HG03432 (cell line): ENCODE data around the gene SUSD2.
"Not testable (repeated sequence)": the region's sequence is repeated elsewhere in the genome, so short reads cannot be mapped to it uniquely, and the experiment has no call there.

Experiments used
- ATAC-seq: cut with Tn5 transposase; IDR thresholded peaks from one replicate; pipeline ENCODE4 v1.9.1; 2021; ENCODE audit warnings: mild to moderate bottlenecking, moderate library complexity; ENCODE audit not compliant: unreplicated experiment

SUSD2 gene

DNA sequence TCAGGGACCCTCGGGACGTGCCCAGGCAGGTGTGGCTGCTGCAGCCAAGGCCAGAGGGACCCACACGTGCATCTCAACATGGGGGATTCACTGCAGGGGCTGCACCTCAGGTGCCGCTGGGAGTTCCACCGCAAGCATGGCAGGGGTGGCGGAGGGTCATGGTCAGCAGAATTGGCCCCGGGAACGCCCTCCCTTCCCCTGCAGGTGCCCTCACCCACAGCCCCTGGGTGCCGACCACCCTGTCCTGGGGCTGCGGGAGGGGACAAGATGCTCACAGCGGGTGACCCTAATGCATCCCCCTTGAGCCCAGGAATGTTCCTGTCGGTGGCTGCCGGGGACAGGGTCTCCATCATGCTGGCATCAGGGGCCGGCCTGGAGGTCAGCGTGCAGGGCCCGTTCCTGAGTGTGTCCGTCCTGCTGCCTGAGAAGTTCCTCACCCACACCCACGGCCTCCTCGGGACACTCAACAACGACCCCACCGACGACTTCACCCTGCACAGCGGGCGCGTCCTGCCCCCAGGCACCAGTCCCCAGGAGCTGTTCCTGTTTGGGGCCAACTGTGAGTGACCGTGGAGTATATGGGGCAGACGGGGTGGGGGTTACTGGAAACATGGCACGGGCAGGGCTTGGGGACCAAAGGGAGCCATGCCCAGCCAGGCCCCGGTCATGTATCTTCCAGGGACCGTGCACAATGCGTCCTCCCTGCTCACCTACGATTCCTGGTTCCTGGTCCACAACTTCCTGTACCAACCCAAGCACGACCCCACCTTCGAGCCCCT, 5.8 kb downstream of the SUSD2 start:
- no peak for ATAC-seq

DNA sequence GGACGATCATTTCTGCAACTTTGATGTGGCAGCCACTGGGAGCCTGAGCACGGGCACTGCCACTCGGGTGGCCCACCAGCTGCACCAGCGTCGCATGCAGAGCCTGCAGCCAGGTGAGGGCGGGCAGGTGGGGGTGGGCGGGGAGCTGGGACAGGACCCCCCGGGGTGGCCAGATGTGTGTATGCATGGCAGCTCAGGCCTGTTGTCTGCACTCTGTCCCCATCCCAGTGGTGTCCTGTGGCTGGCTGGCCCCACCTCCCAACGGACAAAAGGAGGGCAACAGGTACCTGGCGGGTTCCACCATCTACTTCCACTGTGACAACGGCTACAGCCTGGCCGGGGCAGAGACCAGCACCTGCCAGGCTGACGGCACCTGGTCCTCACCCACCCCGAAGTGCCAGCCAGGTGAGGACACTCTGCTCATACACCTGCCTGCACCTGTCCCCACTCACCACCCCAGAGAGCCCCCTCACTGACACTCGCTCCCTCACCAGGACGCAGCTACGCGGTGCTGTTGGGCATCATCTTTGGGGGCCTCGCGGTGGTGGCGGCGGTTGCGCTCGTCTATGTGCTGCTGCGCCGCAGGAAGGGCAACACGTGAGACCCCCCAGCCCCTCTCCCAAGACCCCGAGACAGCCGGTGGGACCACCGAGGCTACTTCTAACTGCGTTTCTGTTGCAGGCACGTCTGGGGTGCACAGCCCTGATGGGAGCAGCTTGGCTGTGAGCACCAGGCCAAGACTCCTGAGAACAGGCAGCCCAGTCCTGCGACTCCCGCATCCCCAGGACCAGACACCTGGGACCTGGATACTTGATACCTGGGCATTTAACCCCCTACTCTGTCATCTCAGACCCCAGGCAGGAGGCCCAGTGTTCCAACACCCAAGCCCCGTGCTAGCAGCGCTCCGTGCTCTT, 6.7 kb downstream of the SUSD2 start:
- no peak for ATAC-seq

GRCh38 chr22:24188705-24189248, 7.5 kb downstream of the SUSD2 start:
- ATAC-seq, result no peak

- ATAC-seq, result no peak
Measured at GRCh38 chr22:24189249-24190158, 8.2 kb downstream of the SUSD2 start.

DNA sequence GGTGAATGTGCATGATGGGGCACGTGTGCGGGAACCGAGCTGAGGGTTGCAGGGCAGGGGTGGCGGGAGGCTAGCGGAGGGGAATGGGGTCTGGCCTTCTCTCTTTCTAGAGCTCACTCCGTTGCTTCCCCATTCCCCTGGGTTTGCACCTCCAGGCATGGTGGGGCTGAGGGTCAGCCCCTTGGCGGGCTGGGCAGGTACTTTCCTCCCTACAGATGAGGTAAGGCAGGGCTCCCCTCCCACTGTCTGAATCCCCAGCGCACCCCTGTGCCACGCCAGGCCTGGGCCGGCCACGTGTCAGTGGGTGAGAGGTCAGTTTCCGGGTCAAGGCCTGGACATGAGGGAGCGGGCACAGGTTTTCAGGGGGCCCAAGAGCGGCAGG, 8.9 kb downstream of the SUSD2 start:
- no peak for ATAC-seq

DNA sequence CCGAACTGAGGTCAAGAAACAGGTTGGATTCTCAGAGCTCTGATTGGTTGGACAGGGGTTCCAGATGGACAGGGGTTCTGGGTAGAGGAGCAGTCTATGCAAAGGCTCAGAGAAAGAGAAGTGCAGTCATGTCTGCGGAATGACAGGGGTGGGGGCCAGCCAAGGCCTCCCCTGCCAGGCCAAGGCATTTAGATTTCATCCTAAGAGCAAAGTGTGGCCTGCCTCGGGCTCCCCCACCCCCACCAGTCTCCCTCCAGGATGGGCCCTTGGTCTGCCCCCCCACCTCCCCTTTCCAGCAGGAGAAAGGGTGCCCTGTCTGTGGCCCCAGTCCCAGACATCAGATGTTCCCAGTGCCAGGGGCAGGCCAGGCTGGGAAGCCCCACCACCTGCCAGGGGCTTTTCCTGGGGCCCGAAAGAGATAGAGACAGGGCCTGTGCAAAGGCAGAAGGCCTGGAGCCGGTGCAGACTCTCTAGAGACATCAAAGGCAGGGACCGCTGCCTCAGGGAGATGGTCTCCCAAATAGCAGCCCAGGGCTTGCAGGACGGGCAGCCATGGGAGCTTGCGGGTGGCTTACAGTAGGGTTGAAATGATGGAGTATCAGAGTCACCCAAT, 9.4 kb downstream of the SUSD2 start:
- no peak for ATAC-seq

- ATAC-seq, result no peak
Measured at GRCh38 chr22:24191381-24191841, 10.1 kb downstream of the SUSD2 start.

DNA sequence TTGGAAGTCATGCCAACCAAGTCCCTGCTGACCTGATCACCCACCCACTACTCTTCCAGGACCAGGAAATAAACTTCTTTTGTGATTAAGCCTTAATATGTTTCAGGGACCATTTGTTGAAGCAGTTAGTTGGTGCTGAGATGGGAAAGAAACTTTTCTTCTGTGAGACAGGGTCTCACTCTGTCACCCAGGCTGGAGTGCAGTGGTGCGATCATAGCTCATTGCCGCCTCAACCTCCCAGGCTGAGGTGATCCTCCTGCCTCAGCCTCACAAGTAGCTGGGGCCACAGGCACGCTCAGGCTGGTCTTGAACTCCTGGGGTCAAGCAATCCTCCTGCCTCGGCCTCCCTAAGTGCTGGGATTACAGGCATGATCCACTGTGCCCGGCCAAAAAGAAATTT, 10.6 kb downstream of the SUSD2 start:
- ATAC-seq, result no peak

DNA sequence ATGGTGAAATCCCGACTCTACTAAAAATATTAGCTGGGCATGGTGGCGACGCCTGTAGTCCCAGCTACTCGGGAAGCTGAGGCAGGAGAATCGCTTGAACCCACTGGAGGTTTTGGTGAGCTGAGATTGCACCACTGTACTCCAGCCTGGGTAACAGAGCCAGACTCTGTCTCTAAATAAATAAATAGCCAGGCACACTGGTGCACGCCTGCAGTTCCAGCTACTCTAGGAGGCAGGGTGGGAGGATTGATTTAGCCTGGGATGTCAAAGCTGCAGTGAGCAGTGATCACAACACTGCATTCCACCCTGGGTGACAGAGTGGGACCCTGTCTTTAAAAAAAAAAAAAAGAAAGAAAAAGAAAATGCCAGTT, 17.4 kb downstream of the SUSD2 start:
- no peak for ATAC-seq

DNA sequence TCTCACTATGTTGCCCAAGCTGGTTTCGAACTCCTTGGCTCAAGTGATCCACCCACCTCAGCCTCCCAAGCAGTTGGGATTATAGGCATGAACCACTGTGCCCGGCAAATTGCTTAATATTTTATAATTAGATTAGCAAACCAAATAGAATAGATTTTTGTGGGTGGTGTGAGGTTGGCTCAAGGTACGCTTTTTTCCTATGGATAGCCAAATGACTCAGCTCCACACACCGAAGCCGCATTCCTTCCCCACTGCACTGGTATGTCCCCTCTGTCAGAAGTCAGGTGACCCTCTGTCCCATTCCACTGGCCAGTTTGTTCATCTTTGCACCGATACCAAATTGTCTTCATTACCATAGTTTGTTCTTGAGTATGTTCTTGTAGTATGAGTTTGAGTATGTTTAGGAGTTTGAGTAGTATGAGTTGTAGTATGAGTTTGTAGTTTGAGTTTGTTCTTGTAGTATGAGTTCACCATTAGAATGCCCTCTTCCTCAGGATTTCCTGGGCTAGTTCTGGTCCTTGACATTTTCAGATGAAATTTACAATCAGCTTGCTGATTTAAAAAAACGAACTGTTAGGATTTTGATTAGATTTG, 19.4 kb downstream of the SUSD2 start:
- ATAC-seq, result no peak

GRCh38 chr22:24201681-24202614, 20.7 kb downstream of the SUSD2 start:
- no peak for ATAC-seq

GRCh38 chr22:24203856-24204255, 22.6 kb downstream of the SUSD2 start:
- ATAC-seq, result not testable (repeated sequence)

DNA sequence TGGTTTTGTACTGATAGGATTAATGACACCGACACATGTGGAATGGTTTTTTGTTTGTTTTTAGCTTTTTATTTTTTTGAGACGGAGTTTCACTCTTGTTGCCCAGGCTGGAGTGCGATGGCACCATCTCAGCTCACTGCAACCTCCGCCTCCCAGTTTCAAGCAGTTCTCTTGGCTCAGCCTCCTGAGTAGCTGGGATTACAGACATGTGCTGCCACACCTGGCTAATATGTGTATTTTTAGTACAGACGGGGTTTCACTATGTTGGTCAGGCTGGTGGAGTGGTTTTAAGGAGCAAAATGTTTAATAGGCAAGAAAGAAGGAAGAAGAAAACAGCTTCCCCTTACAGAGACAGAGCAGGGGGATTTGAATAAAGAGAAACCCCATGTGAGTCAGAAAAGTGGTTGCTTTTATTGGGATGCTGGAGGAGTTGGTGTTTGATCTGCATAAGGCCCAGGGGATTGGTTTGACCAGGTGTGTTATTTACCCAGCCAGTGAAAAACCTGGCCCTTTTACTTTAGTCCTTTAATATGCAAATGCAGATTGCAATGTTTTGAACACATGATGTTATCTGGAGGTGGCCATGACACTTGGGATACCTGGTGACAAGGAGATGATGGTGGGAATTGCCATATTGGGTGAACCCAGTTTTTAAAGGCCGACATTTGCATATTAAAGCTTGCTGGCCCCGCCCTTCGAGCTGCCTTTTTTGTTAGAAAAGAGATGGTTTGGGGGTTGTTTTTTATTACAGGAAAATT, 24.3 kb downstream of the SUSD2 start:
- no peak for ATAC-seq

DNA sequence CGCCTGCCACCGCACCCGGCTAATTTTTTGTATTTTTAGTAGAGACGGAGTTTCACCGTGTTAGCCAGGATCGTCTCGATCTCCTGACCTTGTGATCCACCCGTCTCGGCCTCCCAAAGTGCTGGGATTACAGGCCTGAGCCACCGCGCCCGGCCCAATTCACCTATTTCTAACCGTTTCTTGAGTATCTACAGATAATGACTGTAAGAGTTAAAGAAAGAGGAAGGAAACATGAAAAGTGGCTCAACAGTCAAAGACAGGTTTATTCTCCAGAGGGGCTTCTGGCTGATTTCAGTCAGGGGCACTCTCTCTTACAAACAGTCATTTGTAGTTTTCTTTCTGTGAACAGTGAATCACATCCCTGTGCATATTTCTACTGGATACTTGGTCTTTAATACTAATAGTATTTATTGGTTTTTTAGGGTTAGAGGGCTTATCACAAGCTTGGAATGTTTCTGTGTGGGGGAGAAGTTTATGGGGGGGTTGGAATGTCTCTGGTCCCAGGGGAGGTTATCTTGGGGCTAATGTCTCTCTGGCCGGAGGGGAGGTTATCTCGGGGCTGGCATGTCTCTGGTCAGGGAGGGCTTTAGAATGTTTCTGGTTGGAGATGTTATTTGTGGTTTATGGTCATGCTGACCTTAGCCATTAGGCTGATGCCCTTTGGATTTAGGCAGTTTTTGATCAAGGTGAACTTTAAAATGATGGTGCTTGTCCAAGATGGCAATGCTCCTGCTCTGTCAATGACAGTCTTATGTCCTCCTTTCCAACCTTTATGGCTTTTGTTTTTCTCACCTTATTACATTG, 25.4 kb downstream of the SUSD2 start:
- ATAC-seq, result not testable (repeated sequence)

DNA sequence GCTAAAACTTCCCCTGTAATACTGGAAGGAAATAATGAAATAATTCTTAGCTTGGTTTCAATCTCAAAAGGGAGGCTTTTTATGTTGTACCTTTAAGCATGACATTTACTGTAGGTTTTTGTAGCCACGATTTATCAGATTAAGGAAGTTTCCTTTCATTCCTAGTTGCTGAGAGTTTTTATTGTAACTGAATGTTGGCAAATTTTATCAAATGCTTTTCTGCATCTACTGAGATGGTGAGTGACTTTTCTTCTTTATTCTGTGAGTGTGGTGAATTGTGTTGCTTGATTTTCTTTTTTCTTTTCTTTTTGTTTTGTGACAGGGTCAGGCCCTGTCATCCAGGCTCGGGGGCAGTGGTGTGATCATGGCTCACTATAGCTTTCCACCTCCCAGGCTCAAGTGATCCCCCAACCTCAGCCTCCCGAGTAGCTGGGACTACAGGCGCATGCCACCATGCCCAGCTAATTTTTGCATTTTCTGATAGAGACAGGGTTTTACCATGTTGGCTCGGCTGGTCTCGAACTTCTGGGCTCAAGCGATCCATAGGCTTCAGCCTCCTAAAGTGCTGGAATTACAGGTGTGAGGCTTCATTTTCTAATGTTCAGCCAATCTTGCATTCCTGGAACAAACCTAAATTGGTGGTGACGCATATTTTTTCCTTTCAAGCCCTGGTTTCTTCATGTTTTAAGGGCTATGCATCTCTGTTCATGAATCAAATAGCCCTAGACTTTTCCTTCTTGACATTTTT, 26.2 kb downstream of the SUSD2 start:
- no peak for ATAC-seq

- no peak for ATAC-seq
Measured at GRCh38 chr22:24208012-24208749, 26.9 kb downstream of the SUSD2 start.
